Inferior parietal cortex (tissue), 1 donor: ENCODE results near the gene KRT33A.
"Not testable (repeated sequence)": the region's sequence is repeated elsewhere in the genome, so short reads cannot be mapped to it uniquely, and the experiment has no call there.

Source experiments
- DNase-seq: peaks from one replicate; pipeline ENCODE4 v3.0.0-alpha.2; 2016; ENCODE audit errors: extremely low spot score

KRT33A gene

DNA sequence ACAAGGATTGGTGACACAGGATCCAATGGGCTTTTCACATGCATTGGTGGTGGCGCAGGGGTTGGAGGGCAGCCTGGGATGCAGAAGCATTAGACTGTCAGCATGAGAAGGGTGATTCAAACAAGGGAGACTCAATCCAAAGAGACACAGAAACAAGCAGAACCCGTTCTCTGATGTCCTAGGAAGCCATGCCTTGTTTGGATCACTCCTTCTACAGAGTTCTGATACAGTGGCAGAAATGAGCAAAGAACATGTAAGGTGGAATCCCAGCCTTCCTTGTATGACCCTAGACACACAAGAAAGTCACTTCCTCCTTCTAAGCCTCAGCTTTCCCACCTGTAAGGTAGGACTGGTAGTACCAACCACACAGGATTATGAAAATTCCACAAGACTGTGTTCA is 13.3 kb upstream of the KRT33A start:
- no peak for DNase-seq

DNA sequence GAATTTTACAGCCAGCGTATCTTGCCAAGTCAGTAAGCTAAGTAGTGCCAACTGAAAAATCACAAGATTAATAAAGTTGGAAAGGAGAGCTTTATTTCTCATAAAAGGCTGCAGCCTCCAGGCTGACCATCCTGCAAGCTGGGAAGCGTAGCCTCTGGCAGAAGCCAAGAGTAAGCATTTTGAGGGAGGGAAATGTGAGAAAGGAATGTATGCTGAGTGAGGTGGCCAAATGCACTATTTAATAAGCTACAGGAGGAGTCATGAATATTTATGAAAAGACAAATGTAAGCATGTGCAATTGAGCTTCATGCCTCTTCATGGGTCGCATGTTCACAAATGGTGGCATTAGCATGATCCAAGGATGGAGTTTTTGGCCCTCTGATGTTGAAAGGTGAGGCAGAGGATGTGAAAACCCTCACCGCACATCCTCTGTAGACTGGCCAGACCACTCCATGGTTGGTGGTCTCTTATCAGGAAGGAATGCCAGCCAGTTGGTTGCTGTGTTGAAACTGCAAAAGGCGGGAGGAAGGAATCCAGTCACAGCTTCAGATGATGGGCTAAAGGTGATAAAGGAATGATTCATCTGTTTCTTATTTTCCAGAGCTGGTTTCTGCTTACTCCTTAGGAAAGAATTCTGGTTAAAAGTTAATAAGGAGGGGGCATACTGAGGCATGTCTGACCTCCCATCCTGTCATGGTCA is 9.8 kb upstream of the KRT33A start:
- DNase-seq, result no peak

DNA sequence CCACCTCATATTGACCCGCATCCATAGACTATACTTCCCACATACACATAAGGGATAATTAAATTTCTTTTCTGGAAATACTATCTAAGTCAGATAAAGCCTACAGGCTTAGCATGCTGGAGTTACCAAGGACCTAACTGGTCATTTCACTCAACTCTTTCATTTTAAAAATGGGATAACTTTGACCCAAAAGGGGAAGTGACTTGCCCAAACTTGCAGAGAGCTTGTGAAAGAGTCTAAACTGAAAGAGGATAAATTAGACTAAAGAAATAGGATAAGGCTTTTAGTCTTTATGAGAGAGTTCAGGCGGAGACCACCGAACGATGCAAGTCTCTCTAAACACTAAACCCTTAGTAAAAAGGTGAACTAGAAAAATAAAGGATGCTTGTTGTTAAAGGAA is 3.9 kb upstream of the KRT33A start:
- DNase-seq, result no peak

DNA sequence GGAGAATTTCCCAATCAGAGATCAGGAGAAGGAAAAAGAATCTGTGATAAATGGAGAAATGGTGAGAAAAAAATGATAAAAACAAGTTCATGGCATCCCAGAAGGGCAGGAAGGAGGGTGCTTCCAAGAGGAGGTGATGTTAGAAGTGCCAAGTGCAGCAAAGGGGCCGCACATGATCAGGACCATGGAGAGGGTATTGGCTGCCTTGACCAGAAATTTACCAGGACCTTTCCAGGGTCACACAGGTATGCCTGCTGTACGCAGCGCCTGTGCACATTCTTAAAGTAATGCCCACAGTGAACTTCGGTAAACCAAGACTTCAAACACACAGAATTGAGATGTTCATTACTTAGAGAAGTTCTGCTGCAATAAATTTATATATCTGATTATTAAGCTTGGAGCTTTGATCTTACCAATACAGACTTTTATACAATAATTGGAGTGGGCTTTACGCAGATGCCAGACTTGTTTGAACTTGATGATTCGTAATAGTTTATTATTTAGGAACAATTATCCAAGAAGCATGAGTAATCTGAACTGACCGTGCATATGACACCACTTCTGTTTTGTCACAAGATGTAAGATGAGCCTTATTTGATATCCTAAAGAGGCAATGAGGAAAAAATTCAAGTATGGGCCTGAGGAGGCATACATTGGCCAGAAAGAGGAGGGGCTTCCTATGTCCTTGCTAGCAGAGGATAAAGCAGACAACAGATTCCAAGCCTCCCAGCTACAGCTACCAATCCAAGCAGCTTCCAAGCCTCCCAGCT is 2.2 kb upstream of the KRT33A start:
- DNase-seq, result no peak

DNA sequence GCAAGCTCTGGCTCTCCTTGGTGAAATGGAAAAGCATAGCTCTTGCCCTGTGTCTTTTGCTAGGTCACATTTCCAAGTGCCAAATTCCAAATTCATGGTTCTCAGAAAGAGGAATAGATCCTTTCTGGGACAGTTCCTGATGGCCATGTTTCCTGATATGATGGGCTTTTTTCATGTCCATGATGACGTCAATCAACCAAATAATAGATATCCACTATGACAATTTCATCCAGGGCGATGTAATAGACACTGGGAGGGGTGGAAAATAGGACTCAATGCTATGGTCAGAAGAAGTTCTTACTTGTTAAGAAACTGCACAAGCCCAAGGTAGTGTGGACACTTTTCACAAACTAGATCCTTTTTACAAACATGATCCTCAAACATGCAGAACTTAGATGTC is 549 bp upstream of the KRT33A start:
- DNase-seq, result no peak

DNA sequence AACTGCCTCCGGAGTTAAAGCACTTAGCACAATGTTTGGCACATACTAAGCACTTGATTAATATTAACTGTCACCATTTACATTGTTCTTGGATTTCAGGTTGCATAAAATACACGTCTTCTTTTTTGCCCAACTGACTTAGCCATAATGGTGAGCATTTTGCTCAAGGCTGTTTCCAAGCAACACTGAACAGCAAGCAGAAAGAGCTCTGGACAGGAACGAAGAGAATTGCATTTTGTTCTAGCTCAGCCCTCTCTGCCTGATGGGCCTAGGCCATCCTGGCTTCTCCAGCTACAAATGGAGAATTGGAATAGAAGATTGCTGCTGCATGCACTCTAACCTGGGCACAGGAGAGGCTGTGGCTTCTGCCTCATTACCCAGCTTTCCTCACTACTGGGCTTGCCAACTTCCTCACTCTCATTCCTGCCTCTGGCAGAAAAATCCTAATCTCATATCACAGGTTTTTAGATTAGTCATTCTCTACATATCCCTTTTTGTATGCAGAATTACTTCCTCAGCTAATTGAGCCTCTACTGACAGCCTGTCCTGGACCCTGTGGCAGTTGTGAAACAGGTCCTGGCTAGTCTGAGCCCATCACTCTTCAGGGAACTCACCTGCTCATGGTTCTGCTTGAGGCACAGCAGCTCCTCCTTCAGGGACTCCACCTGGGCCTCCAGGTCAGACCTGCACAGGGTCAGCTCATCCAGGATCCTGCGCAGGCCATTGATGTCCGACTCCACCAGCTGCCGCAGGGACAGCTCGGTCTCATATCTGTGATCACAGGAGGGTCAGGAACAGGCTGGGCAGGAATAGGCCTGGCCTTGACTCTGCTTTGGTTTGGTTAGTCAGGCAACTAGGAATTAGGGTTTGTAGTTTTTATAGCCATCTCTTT is 2.5 kb downstream of the KRT33A start:
- no peak for DNase-seq

DNA sequence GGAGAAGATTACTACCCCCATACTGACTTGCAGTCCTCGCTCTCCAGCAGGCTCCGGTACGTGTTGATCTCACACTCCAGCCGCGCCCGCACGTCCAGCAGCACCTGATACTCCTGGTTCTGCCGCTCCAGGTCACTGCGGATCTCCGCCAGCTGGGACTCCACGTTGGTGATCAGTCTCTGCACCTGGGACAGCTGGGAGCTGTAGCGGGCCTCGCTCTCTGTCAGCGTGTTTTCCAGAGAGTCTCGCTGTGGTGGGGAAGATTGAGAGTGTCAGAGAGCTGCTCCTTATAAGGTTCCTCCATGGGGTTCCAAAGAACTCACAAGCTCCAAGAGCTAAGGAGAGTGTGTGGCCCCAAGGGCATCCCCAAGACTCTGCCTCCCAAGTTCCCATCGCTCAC is 4.2 kb downstream of the KRT33A start:
- not testable (repeated sequence) for DNase-seq

DNA sequence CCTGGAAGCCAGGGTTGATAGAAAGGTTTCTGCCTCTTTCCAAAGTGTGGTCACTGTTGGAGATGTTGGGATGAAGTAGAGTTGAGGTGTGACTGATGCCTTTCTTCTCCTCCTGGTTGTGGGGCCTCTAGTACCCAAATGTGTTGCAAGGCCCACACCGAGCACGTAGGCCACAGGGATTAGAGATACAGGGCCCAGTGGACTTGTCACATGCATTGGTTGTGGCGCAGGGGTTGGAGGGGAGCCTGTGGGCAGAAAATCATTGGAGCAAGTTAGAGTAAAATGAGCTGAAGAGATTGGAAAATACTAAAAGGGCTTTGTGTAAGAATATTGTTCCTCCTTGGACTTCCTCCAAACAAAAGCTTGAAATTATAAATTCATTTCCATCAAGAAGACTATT is 4.6 kb downstream of the KRT33A start:
- DNase-seq, result no peak

DNA sequence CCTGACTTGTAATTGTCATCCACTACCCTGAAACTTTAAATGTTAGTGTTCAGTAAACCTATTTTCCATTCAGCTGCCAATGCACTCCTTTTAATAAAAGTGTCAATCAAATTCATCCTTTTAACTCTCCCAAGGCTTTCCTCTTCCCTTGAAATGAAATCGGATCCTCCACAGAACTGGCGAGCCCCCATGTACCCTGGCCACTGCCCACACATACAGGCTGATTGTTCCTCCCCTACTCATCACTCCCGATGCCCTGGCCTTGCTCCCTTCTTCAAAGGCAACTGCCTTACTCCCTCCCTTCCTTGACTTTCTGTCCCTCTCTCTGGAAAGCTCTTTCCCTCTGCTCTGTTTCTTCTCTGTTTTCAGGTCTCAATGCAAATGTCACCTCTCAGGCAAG is 7.6 kb downstream of the KRT33A start:
- no peak for DNase-seq

DNA sequence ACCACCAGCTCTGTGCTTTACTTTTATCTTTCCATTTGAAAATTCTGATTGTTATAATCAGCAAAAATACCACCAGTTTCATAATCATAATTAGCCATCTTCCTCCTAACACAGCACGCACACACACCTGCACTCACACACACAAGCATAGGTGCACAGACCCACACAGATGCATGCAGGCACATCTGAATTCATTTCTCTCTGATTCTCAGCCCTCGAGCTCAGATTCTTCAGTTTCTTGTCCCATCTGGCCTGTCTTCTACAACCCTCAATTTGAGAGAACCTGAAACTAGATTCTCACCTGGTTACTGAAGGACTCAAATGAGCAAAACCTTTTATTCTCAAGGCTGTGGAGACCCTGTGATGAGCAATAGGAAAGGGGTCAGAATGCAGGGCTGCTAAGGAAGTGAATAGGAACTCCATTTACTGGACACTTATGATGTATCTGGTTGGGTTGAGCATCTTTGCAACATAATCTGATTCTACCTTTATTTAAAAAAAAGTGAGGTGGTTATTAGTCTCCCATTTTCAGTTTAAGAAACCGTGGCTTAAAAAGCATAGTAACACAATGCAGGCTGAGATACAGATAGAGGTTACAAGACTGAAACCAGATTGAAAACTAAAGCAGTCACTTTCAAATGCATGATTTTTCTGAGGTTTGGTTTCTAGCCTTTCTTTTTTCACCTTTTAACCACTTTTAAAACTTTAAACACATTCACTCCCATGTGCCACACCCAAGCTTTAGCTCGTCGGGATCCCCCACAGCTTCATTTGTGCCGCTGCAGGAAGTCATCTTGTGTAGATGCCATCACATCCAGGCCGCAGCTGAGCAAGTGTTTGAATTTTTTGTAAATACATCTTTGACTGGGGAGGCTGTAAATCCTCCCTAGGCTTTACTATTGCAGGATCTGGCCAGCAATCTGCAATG is 9.4 kb downstream of the KRT33A start:
- DNase-seq, result no peak

DNA sequence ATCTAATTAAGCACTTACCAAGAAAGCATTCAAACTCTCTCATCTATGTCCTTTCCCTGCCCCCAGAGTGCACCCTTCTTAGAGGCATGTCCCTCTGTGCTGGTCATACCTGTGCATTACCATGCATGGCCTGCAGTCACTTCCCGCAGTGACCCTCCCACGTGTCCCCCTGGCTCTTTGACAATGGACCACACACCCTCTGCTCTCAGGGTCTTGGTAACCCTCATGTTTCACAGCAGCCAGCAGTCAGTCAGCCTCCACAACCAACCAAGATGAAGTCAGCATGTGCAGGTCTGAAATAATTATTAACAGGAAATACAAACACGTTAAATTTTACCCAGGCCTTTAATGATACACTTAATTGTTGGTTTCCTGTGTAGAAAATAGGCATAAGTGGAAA is 10.1 kb downstream of the KRT33A start:
- no peak for DNase-seq

DNA sequence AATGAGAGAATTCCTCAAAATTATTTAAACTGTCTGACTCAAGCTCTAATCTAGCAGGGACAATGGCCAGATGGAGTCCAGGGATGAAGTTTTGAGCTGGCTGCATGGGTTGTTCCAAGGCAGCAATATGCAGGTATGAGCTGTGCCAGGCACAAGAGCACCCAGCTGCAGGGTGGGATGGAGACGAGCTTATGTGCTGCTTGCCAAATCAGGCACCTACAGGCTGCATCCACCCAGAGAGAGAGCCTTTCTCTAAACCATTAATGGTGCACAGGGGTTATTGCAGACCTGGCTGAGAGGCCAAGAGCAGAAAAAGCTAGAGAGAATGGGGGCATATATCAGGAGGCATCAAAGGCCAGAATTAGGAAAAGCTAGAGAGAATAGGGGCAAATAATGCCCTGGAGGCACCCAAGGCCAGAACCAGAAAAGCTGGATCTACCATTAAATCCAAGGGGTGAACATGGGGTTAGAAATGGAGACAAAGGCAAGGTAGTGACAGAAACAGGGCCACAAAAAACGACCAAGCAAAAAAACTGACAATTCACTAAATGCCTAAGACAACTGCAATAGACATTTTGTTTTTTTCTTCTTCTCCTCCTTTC is 11.0 kb downstream of the KRT33A start:
- no peak for DNase-seq

DNA sequence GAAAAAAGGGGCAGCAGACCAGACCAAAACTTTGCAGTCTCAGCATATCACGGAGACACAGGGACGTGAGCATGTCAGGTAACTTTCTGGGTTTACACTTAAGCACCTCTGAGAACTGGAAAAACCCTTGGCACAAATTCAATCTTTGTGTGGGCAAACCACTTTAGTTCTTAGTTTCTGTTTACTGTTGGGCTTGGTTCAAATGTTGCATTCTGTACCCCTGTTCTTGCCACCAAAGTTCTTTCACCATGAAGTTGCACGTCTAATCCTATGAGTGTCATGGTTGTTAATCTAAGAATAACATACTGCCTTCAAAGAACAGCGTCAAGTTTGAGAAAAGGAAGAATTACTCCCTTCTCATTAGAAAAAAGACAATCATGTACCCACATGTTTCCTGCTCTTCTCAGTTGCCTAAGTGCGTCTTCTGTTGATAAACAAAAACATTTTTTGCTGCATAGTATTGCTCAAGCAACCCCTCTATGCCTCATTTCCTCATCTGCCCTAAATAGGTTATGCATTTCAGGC is 11.6 kb downstream of the KRT33A start:
- no peak for DNase-seq

DNA sequence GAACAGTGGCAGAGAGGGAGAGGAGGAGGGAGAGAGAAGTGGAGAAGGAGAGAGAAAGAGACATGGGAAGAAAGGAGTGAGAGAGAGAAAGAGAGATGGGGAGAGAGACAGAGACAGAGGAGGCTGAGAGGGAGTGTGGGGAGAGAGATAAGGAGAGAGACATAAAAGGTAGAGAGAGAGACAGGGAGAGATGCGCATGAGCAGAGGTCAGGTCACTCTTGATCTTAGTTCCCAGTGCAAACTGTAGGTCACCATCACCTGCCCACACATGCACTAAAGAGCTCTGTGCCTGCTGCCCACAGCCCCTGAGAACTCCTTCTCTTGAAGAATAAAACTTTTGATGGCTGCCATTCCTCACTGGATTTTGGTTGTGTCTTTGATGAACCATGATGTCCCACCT is 14.9 kb downstream of the KRT33A start:
- DNase-seq, result no peak

DNA sequence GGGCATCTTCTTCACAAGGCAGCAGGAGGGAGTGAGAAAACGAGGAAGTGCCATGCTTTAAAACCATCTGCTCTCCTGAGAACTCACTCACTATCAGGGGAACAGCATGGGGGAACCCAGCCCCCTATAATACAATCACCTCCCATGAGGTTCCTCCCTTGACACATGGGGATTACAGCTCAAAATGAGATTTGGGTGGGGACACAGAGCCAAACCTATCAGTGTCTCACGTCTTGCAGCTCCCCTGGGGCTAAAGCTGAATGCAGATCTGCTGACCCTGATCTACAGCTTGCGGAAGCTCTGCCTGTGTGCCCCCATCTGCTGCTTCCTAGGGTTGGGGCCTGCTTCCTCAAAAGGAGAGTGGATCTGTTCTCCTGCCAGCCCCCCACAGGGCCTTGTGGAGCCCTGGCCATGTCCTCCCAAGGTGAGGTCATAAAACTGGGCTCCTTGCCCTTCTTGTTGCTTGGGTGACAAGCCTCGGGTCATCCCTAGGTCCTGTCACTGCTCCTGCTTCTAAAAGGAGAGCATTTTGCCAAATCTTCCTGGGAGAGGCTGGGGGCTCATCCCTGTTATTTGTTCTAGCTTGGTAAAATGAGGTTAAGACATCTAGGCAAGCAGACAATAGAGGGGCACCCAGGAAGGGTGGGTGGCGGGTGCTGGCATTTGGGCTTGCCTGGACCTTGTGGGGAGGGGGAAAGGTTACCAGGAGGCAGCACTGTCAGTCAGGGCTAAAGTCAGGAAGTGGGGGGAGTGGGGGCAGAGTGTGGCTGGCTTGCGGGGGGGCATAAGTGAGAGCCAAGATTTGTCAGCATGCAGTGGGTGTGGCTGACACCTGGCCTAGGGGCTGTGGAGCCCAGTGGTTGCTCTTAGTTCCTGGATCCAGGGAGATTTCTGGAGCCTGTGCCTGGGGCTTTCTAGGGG is 16.0 kb downstream of the KRT33A start:
- DNase-seq, result no peak

DNA sequence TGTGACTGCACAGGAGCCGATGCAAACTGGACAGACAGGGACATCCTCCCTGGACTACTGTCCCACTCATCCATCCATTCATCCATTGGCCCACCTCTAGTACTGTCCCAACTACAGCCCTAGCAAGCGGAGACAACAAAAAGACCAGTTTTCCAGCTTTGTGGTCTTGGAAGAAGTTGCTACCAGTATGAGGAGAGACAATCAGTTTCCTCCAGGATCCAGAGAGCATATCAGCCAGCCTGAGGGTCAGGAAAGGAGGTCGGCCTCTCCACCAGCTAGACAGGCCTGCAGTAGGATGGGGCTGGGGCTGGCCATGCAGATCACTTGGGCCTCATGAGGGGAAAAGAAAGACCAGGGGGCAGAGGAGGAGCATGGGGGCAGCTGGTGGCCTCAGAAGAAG is 16.8 kb downstream of the KRT33A start:
- no peak for DNase-seq

DNA sequence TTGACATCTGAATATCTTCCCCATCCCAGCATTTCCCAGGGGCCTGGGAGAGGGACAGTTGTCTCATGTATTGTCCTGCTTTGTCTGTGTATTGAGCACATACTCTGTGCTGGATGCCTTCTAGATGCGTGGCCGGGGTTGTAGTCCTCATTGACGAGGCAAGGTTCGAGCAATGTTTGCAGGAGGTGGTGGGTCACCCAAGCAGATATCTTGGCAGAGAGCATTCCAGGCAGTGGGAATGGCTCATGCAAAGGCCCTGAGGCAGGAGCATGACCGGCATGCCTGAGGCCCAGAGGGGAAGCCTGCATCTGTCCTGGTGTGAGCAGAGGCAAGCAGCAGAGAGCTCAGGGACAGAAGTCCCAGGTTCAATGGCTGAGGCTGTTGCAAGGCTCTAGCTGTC is 17.5 kb downstream of the KRT33A start:
- no peak for DNase-seq

DNA sequence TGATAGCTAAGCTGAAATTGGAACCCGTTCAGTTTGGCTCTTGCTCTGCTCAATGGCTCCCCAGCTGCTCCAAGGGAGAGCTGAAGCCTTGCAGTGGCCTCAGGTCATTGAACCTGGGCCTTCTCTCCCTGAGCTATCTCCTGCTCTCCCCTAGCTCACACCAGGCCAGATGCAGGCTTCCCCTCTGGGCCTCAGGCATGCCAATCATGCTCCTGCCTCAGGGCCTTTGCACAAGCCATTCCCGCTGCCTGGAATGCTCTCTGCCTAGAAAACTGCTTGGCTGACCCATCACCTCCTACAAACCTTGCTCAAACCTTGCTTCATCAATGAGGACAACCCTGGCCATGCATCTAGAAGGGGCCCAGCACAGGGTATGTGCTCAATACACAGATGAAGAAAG is 18.4 kb downstream of the KRT33A start:
- no peak for DNase-seq

DNA sequence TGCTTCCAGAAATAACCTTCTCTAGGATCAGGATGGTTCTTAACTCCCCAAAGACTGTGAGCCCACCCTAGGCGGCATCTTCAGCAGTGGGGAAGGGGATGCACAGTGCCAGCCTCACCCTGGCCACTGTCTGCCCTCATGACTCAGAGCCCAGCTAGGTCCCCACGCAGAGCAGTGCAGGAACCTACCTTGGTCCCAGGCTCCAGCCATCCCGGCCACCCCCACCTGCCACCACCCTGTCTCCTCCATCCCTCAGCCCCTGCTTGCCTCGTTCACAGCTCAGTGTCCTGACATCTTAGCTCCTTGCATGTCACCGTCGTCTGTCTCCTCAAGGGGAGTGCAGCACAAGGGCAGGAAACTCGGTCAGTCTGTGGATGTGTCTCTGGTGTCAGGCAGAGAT is 19.0 kb downstream of the KRT33A start:
- DNase-seq, result no peak
